Measurements from ENCODE around the gene MAGOHB. TPM values are rescaled to one million over a fixed set of nuclear protein-coding genes. Genes with fewer than 3 reads are reported as not detected.

The MAGOHB gene
- polyA plus RNA-seq, 1 of the 3 experiments (the other 2 are of a cell fraction), result 15.7 TPM

DNA sequence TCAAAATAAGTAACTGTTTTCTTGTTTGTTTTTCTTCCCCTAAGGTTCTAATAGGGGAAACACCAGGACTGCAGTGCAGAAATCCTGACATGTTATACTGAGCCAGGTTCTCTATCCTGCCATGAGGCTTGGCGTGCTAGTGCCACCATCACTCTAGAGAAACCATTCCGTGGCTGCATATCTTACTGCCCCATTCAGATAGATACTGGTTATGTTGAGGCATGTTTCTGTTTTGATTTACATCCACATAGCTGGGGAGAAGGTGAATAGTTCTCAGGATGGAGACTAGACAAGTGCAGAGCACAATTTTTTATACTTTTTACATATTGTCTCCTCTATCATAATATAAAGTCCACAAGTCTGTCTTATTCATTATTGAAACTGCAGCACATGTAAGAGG lies 11.5 kb downstream of the MAGOHB start:
- POLR2A ChIA-PET, result no interaction called here
- CTCF ChIA-PET, result interaction anchor here (1.5 kb wide), 1 partner anchor 366 kb away, joined by 3 read pairs; no protein-coding TSS in a partner anchor
- Histone ChIP-seq H3K9ac (no peak overlapping the region), H3K4me1 (ENCODE audit: control insufficient read depth in 1 of 2, insufficient read depth in 2 of 2, low read depth in 1 of 2, low read length in 1 of 2) (no peaks in the 10 kb centered on the region), H3K4me3 (ENCODE audit: low read depth in 2 of 2, low read length in 1 of 2) (no peak overlapping the region), H3K27ac (ENCODE audit: low read depth in 2 of 2, low read length in 1 of 2) (no peak overlapping the region), H4K20me1 (ENCODE audit: insufficient read depth) (no peaks in the 10 kb centered on the region), H3K36me3 (replicated peaks in 1 of 2; ENCODE audit: control insufficient read depth in 1 of 2, insufficient read depth in 2 of 2, low read length in 1 of 2) (peaks cover 29 to 30% of the 10 kb centered on the region in 2 experiments), H3K4me2 (no peak overlapping the region), H3K27me3 (ENCODE audit: insufficient read depth) (no peaks in the 10 kb centered on the region), H3K9me3 (no peaks in the 10 kb centered on the region), H3F3A (replicated peaks; ENCODE audit: insufficient read depth) (no peaks in the 10 kb centered on the region), H3K79me2 (ENCODE audit: insufficient read depth) (no peaks in the 10 kb centered on the region), H2AFZ (ENCODE audit: low read depth) (no peak overlapping the region), H3K9me2 (no peaks in the 10 kb centered on the region)
- TF ChIP-seq RAD21 (IDR thresholded peaks at IDR 0.05; ENCODE audit: low read length) (no peak), YY1 (IDR thresholded peaks at IDR 0.05; ENCODE audit: low read depth) (no peak), JUND (IDR thresholded peaks at IDR 0.05) (no peak), EP300 (IDR thresholded peaks at IDR 0.05; ENCODE audit: borderline replicate concordance in 1 of 2, low read depth in 1 of 2, low read length in 1 of 2) (no peak), RCOR1 (IDR thresholded peaks at IDR 0.05; ENCODE audit: low read length) (no peak), NFIC (IDR thresholded peaks at IDR 0.05; ENCODE audit: borderline replicate concordance) (no peak)
- no peak for DNase-seq
- 94% methylated on average over 2 of the region's 2 CpGs for WGBS (ENCODE audit: low lambda C conversion rate)

- no peaks in the 10 kb centered on the region for H3K9me3 ChIP-seq
- H3K9ac ChIP-seq, result no peak overlapping the region
- no peaks in the 10 kb centered on the region for H3K79me2 ChIP-seq (ENCODE audit: insufficient read depth)
- H3F3A ChIP-seq (replicated peaks; ENCODE audit: insufficient read depth), result no peaks in the 10 kb centered on the region
- ChIA-PET POLR2A (no interaction called here), CTCF (no interaction called here)
- H3K4me2 ChIP-seq, result no peak overlapping the region
- TF ChIP-seq FOSL2 (IDR thresholded peaks at IDR 0.05; ENCODE audit: borderline replicate concordance, low read depth), result no peak
- no peak overlapping the region for H3K27ac ChIP-seq (ENCODE audit: low read depth in 2 of 2, low read length in 1 of 2)
- no peaks in the 10 kb centered on the region for H3K9me2 ChIP-seq
- no peaks in the 10 kb centered on the region for H3K4me1 ChIP-seq (ENCODE audit: control insufficient read depth in 1 of 2, insufficient read depth in 2 of 2, low read depth in 1 of 2, low read length in 1 of 2)
- peaks cover 25% of the 10 kb centered on the region in 2 experiments for H3K36me3 ChIP-seq (replicated peaks in 1 of 2; ENCODE audit: control insufficient read depth in 1 of 2, insufficient read depth in 2 of 2, low read length in 1 of 2)
- no peak overlapping the region for H2AFZ ChIP-seq (ENCODE audit: low read depth)
- 94% methylated on average over 6 of the region's 6 CpGs for WGBS (ENCODE audit: low lambda C conversion rate)
- H3K4me3 ChIP-seq (ENCODE audit: low read depth in 2 of 2, low read length in 1 of 2), result no peak overlapping the region
- DNase-seq, result no peak
- no peaks in the 10 kb centered on the region for H3K27me3 ChIP-seq (ENCODE audit: insufficient read depth)
- no peaks in the 10 kb centered on the region for H4K20me1 ChIP-seq (ENCODE audit: insufficient read depth)
Measured at GRCh38 chr12:10600988-10601387, 12.4 kb downstream of the MAGOHB start.

DNA sequence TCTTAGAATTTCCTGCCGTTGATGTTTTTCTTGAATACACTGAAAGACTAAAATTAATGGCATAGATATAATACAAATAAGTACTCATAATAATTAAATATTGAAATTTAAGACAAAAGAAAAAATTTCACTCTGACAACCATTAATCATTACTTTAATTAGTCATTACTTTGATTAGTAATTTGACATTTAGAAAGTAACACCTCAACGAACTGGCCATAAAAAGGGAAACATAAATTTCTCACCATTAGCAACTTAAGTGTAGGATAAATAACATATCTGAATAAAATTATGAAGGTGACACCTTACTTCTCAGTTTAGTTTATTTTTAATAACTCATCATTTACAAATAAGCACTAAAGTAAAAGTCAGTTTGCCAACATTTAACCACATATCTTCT lies 17.5 kb downstream of the MAGOHB start:
- peaks cover 18 to 36% of the 10 kb centered on the region in 2 experiments for H3K36me3 ChIP-seq (replicated peaks in 1 of 2; ENCODE audit: control insufficient read depth in 1 of 2, insufficient read depth in 2 of 2, low read length in 1 of 2)
- H3K4me2 ChIP-seq, result no peak overlapping the region
- H3K4me3 ChIP-seq (ENCODE audit: low read depth in 2 of 2, low read length in 1 of 2), result no peak overlapping the region
- H3F3A ChIP-seq (replicated peaks; ENCODE audit: insufficient read depth), result no peaks in the 10 kb centered on the region
- H3K9ac ChIP-seq, result no peak overlapping the region
- TF ChIP-seq EP300 (IDR thresholded peaks at IDR 0.05; ENCODE audit: borderline replicate concordance in 1 of 2, low read depth in 1 of 2, low read length in 1 of 2) (no peak), PBX3 (IDR thresholded peaks at IDR 0.05) (no peak), RXRA (IDR thresholded peaks at IDR 0.05; ENCODE audit: borderline replicate concordance, low read depth) (no peak), RFX5 (IDR thresholded peaks at IDR 0.05; ENCODE audit: low read length) (no peak), GABPA (IDR thresholded peaks at IDR 0.05; ENCODE audit: low read depth) (no peak), NRF1 (IDR thresholded peaks at IDR 0.05; ENCODE audit: low read depth, low read length) (no peak), POLR2AphosphoS5 (IDR thresholded peaks at IDR 0.05; ENCODE audit: low read depth, low read length) (no peak), FOXM1 (IDR thresholded peaks at IDR 0.05; ENCODE audit: low read depth) (no peak), SMC3 (IDR thresholded peaks at IDR 0.05; ENCODE audit: low read depth, low read length) (no peak), MEF2A (IDR thresholded peaks at IDR 0.05; ENCODE audit: borderline replicate concordance, low read depth) (no peak), NFIC (IDR thresholded peaks at IDR 0.05; ENCODE audit: borderline replicate concordance) (no peak), SIN3A (IDR thresholded peaks at IDR 0.05; ENCODE audit: borderline replicate concordance, low read depth, low read length) (no peak), FOSL2 (IDR thresholded peaks at IDR 0.05; ENCODE audit: borderline replicate concordance, low read depth) (no peak), USF2 (IDR thresholded peaks at IDR 0.05; ENCODE audit: borderline replicate concordance, low read depth, low read length) (no peak), YY1 (IDR thresholded peaks at IDR 0.05; ENCODE audit: low read depth) (no peak), MXI1 (IDR thresholded peaks at IDR 0.05; ENCODE audit: low read depth, low read length) (no peak)
- TF ChIP-seq, protein P1, sequence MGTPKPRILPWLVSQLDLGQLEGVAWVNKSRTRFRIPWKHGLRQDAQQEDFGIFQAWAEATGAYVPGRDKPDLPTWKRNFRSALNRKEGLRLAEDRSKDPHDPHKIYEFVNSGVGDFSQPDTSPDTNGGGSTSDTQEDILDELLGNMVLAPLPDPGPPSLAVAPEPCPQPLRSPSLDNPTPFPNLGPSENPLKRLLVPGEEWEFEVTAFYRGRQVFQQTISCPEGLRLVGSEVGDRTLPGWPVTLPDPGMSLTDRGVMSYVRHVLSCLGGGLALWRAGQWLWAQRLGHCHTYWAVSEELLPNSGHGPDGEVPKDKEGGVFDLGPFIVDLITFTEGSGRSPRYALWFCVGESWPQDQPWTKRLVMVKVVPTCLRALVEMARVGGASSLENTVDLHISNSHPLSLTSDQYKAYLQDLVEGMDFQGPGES (IDR thresholded peaks at IDR 0.05; ENCODE audit: low read depth, low read length), result no peak
- TF ChIP-seq, protein P2, sequence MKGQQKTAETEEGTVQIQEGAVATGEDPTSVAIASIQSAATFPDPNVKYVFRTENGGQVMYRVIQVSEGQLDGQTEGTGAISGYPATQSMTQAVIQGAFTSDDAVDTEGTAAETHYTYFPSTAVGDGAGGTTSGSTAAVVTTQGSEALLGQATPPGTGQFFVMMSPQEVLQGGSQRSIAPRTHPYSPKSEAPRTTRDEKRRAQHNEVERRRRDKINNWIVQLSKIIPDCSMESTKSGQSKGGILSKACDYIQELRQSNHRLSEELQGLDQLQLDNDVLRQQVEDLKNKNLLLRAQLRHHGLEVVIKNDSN (IDR thresholded peaks at IDR 0.05; ENCODE audit: borderline replicate concordance, low read depth), result no peak
- ChIA-PET CTCF (no interaction called here), POLR2A (no interaction called here)
- no peaks in the 10 kb centered on the region for H3K9me3 ChIP-seq
- no peak overlapping the region for H2AFZ ChIP-seq (ENCODE audit: low read depth)
- H3K9me2 ChIP-seq, result no peaks in the 10 kb centered on the region
- 63% methylated on average over 2 of the region's 2 CpGs for WGBS (ENCODE audit: low lambda C conversion rate)
- no peak for DNase-seq
- H3K27ac ChIP-seq (ENCODE audit: low read depth in 2 of 2, low read length in 1 of 2), result no peak overlapping the region
- H3K27me3 ChIP-seq (ENCODE audit: insufficient read depth), result no peaks in the 10 kb centered on the region
- H3K4me1 ChIP-seq (ENCODE audit: control insufficient read depth in 1 of 2, insufficient read depth in 2 of 2, low read depth in 1 of 2, low read length in 1 of 2), result no peaks in the 10 kb centered on the region
- H3K79me2 ChIP-seq (ENCODE audit: insufficient read depth), result no peaks in the 10 kb centered on the region
- H4K20me1 ChIP-seq (ENCODE audit: insufficient read depth), result no peaks in the 10 kb centered on the region

Data from SK-N-SH (cell line).